Neural progenitor cell (in vitro differentiated cells): ENCODE measurements around the gene KCNAB1.

ENCODE experiments used
- EZH2phosphoT487 ChIP-seq: fragments of 200-600 bp; sonication (generic); IDR thresholded peaks from 2 replicates; pipeline ENCODE4 v1.6.1; 2017; ENCODE audit warnings: antibody characterized with exemption
- TF ChIP-seq, protein P1 (sequence below): fragments of 200-600 bp; sonication (generic); IDR thresholded peaks from 2 replicates; pipeline ENCODE4 v1.5.1; 2017; ENCODE audit warnings: antibody characterized with exemption, mild to moderate bottlenecking

DNA sequence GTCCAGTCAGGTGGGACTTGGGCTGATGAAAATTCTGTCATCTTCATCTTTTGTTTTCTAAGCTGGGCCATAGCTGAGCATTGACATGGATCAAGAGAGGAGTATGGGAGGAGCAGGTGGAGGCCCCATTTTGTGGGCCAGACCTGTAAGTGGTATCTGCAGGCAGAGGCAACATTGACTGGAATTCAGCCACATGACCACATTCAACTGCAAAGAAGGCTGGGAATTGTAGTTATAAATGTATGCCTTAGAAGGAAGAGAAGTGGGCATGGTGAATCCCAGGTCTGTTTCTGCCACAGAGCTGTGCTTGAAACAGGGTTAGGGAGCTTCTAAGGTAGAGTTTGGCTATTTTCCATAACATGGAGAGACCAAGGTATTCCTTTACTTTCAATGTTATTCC, 11.4 kb downstream of the KCNAB1 start:
- TF ChIP-seq, protein P1, sequence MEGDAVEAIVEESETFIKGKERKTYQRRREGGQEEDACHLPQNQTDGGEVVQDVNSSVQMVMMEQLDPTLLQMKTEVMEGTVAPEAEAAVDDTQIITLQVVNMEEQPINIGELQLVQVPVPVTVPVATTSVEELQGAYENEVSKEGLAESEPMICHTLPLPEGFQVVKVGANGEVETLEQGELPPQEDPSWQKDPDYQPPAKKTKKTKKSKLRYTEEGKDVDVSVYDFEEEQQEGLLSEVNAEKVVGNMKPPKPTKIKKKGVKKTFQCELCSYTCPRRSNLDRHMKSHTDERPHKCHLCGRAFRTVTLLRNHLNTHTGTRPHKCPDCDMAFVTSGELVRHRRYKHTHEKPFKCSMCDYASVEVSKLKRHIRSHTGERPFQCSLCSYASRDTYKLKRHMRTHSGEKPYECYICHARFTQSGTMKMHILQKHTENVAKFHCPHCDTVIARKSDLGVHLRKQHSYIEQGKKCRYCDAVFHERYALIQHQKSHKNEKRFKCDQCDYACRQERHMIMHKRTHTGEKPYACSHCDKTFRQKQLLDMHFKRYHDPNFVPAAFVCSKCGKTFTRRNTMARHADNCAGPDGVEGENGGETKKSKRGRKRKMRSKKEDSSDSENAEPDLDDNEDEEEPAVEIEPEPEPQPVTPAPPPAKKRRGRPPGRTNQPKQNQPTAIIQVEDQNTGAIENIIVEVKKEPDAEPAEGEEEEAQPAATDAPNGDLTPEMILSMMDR: no peak
- no peak for TF ChIP-seq EZH2phosphoT487
